PC-9 (cell line): ENCODE data around the gene MOK. TPM values are rescaled to one million over a fixed set of nuclear protein-coding genes. Genes with fewer than 3 reads are reported as not detected.
A peak's percentile ranks its signal among the peaks of the same experiment; 100 is the strongest.

Experiments
- BruUV-seq: library from RNA; stranded (reverse); fragments of 400-500 nt; replicated peaks from 2 replicates; lab custom pipeline; 2021; lab: Mats Ljungman, UMichigan
- CTCF ChIA-PET: fragments of 300-600 bp; sonication (Branson Sonifier 250); formaldehyde crosslinking; loops from one replicate; lab custom pipeline; 2022; ENCODE audit warnings: antibody characterized with exemption; lab: Charles Lee
- POLR2A ChIA-PET: fragments of 300-600 bp; sonication (Branson Sonifier 250); formaldehyde crosslinking; loops from one replicate; lab custom pipeline; 2022; ENCODE audit warnings: antibody characterized with exemption; ENCODE audit not compliant: unreplicated experiment; lab: Charles Lee
- DNase-seq, 2 experiments: peaks; one replicate each; pipeline versions ENCODE4 v3.0.0 to v3.0.0-alpha.2; 2015 to 2022; ENCODE audit warnings: mixed read lengths in 1 of 2
- H2AFZ ChIP-seq: fragments of 200-600 bp; sonication (generic); 2 replicates; pipeline ENCODE4 v1.8.1; 2017; ENCODE audit warnings: antibody characterized with exemption
- H3F3A ChIP-seq: fragments of 200-600 bp; sonication (generic); 2 replicates; pipeline ENCODE4 v1.8.1; 2017; ENCODE audit warnings: antibody characterized with exemption, mild to moderate bottlenecking, low read depth; ENCODE audit not compliant: insufficient read depth
- H3K27ac ChIP-seq: fragments of 200-600 bp; sonication (generic); 2 replicates; pipeline ENCODE4 v1.6.1; 2016; ENCODE audit warnings: mixed run types
- H3K27me3 ChIP-seq: fragments of 200-600 bp; sonication (generic); 2 replicates; pipeline ENCODE4 v1.6.1; 2016; ENCODE audit warnings: low read depth, mixed run types; ENCODE audit not compliant: insufficient read depth
- H3K36me3 ChIP-seq: fragments of 200-600 bp; sonication (generic); 2 replicates; pipeline ENCODE4 v1.6.1; 2016; ENCODE audit warnings: low read depth, mixed run types
- H3K4me1 ChIP-seq: fragments of 200-600 bp; sonication (generic); replicated peaks from 2 replicates; pipeline ENCODE4 v1.6.1; 2016; ENCODE audit warnings: mixed run types; ENCODE audit not compliant: insufficient read depth
- H3K4me2 ChIP-seq: fragments of 200-600 bp; sonication (generic); 2 replicates; pipeline ENCODE4 v1.6.1; 2017; ENCODE audit warnings: mixed run types
- H3K4me3 ChIP-seq: fragments of 200-600 bp; sonication (generic); 2 replicates; pipeline ENCODE4 v1.6.1; 2016; ENCODE audit warnings: mixed run types
- H3K79me2 ChIP-seq: fragments of 200-600 bp; sonication (generic); 2 replicates; pipeline ENCODE4 v1.6.1; 2017; ENCODE audit warnings: low read depth, mixed run types
- H3K9me2 ChIP-seq: fragments of 200-600 bp; sonication (generic); 2 replicates; pipeline ENCODE4 v1.8.1; 2017; ENCODE audit warnings: mild to moderate bottlenecking; ENCODE audit not compliant: insufficient read depth
- H3K9me3 ChIP-seq: fragments of 200-600 bp; sonication (generic); 2 replicates; pipeline ENCODE4 v1.8.1; 2016; ENCODE audit warnings: low read depth; ENCODE audit not compliant: insufficient read depth
- H4K20me1 ChIP-seq: fragments of 200-600 bp; sonication (generic); 2 replicates; pipeline ENCODE4 v1.8.1; 2017; ENCODE audit not compliant: insufficient read depth
- EZH2 ChIP-seq: fragments of 200-600 bp; sonication (generic); IDR thresholded peaks from 2 replicates; pipeline ENCODE4 v1.8.0; 2017; ENCODE audit warnings: antibody characterized with exemption, low read depth
- intact Hi-C: fragments of 100-400 bp; cut with micrococcal nuclease; formaldehyde crosslinking; loops from one replicate; pipeline ENCODE4 v1.10.0; 2022; ENCODE audit not compliant: unreplicated experiment
- total RNA-seq: library from RNA; stranded (reverse); gene quantifications from 2 replicates; pipeline ENCODE4 v1.2.3, GENCODE V29; 2021
- TF ChIP-seq, protein P1 (sequence below): fragments of 200-600 bp; sonication (generic); conservative IDR thresholded peaks from 2 replicates; pipeline ENCODE4 v1.6.1; 2017; ENCODE audit warnings: mixed run types, antibody characterized with exemption, mild to moderate bottlenecking, moderate library complexity

The MOK gene
- total RNA-seq, 1 experiment from 2014 or later, result 74.3 TPM

GRCh38 chr14:102180248-102180998 lies 124.5 kb downstream of the MOK start:
- CTCF ChIA-PET, result no interaction called here
- Histone ChIP-seq H3K27me3 (no peaks in the 10 kb centered on the region), H3K9me3 (no peaks in the 10 kb centered on the region), H3K27ac (peak overlapping the region; percentile 1; the same call in 1 of the 2 replicates), H4K20me1 (peaks cover 8% of the 10 kb centered on the region), H3K36me3 (peaks cover 6% of the 10 kb centered on the region; the same call in 1 of the 2 replicates), H3K4me3 (no peak overlapping the region), H3K9me2 (no peaks in the 10 kb centered on the region), H3K4me1 (peaks cover 20% of the 10 kb centered on the region), H2AFZ (no peak overlapping the region), H3K4me2 (no peak overlapping the region), H3K79me2 (peaks cover 93% of the 10 kb centered on the region), H3F3A (peaks cover 27% of the 10 kb centered on the region; the same call in 1 of the 2 replicates)
- BruUV-seq, result no TSS peak
- POLR2A ChIA-PET, result interaction anchor here (0.9 kb wide), 1 partner anchor 30 kb away, joined by 5 read pairs; no protein-coding TSS in a partner anchor
- no peak for DNase-seq
- TF ChIP-seq EZH2, result no peak
- TF ChIP-seq, protein P1, sequence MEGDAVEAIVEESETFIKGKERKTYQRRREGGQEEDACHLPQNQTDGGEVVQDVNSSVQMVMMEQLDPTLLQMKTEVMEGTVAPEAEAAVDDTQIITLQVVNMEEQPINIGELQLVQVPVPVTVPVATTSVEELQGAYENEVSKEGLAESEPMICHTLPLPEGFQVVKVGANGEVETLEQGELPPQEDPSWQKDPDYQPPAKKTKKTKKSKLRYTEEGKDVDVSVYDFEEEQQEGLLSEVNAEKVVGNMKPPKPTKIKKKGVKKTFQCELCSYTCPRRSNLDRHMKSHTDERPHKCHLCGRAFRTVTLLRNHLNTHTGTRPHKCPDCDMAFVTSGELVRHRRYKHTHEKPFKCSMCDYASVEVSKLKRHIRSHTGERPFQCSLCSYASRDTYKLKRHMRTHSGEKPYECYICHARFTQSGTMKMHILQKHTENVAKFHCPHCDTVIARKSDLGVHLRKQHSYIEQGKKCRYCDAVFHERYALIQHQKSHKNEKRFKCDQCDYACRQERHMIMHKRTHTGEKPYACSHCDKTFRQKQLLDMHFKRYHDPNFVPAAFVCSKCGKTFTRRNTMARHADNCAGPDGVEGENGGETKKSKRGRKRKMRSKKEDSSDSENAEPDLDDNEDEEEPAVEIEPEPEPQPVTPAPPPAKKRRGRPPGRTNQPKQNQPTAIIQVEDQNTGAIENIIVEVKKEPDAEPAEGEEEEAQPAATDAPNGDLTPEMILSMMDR, result no peak
- intact Hi-C loops, result no loop called here

Other genes with a start within 250 kb of the MOK start
- 1,314 and 1,931 TPM in 2 replicates for gene HSP90AA1, start 218.1 kb downstream of the MOK start, total RNA-seq
- 62.2 and 93.5 TPM in 2 replicates for gene WDR20, start 165.3 kb downstream of the MOK start, total RNA-seq
- 11.8 and 16.3 TPM in 2 replicates for gene ZNF839, start 14.6 kb upstream of the MOK start, total RNA-seq
- gene CINP, start 57.7 kb upstream of the MOK start, total RNA-seq, result 54.6 and 65.1 TPM in 2 replicates
- gene TECPR2, start 57.8 kb upstream of the MOK start, total RNA-seq, result 29.7 and 34.7 TPM in 2 replicates
- gene ANKRD9, start 204.6 kb upstream of the MOK start, total RNA-seq, result 44.6 and 68.8 TPM in 2 replicates